ENCODE results near the gene PIANP.

The PIANP gene

DNA sequence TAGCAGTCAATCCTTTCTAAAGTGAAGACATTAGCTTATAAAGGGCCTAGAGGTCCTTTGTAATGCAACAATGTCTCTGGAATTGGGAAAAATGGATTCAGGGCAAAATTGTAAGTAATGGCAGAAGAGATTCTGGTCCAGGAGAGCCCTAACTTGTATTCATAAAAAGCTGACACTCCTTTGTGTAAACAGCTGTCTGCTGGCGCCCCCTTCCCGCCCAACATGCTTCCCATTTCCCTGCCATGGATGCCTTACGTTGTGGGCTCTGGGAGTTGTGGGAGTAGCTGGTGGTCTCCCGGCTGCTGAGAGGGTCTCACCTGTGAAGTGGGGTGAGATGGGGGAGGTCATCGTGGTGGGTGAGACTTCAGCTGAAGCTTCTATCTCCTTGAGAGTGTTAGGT is 55.7 kb downstream of the PIANP start:
- Histone ChIP-seq H3K27me3 (ENCODE audit: low read depth, low read length) (no peaks in the 10 kb centered on the region), H4K20me1 (ENCODE audit: insufficient read depth, low read length) (no peaks in the 10 kb centered on the region), H3K9me3 (ENCODE audit: insufficient read depth, low read length) (no peaks in the 10 kb centered on the region), H3K4me1 (ENCODE audit: low read length) (peaks cover 33% of the 10 kb centered on the region), H3K79me2 (ENCODE audit: low read length) (no peaks in the 10 kb centered on the region), H3K36me3 (replicated peaks; ENCODE audit: low read depth, low read length) (no peaks in the 10 kb centered on the region), H2AFZ (ENCODE audit: low read depth, low read length) (no peak overlapping the region), H3K4me3 (ENCODE audit: low read length) (peak overlapping the region; percentile 70), H3K27ac (ENCODE audit: low read length) (peak overlapping the region; percentile 96), H3K4me2 (ENCODE audit: low read length) (peak overlapping the region; percentile 86), H3K9ac (ENCODE audit: low read length) (peak overlapping the region; percentile 76; the same call in 1 of the 2 replicates)
- TF ChIP-seq, protein P1, sequence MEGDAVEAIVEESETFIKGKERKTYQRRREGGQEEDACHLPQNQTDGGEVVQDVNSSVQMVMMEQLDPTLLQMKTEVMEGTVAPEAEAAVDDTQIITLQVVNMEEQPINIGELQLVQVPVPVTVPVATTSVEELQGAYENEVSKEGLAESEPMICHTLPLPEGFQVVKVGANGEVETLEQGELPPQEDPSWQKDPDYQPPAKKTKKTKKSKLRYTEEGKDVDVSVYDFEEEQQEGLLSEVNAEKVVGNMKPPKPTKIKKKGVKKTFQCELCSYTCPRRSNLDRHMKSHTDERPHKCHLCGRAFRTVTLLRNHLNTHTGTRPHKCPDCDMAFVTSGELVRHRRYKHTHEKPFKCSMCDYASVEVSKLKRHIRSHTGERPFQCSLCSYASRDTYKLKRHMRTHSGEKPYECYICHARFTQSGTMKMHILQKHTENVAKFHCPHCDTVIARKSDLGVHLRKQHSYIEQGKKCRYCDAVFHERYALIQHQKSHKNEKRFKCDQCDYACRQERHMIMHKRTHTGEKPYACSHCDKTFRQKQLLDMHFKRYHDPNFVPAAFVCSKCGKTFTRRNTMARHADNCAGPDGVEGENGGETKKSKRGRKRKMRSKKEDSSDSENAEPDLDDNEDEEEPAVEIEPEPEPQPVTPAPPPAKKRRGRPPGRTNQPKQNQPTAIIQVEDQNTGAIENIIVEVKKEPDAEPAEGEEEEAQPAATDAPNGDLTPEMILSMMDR (IDR thresholded peaks at IDR 0.05; ENCODE audit: low read depth, low read length) = peak; percentile 49
- TF ChIP-seq EZH2phosphoT487 (IDR thresholded peaks at IDR 0.05; ENCODE audit: low read depth) = no peak

DNA sequence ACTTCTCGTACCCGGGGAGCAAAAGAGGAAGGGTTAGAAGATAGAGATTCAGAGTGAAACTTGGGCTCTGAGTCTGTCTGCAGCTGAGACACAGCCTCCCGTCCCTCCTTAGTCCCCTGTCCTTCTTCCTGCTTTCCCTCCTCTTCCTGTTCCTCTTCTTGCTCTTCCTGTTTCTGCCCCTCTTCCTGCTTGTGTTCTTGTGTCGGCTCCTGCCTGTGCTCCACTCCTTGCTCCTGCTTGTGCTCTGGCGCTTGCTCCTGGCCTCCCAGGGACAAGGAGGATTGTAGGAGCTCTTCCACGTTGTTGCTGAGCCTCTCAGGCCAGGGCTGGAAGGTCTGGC is 56.4 kb downstream of the PIANP start:
- H3K4me3 ChIP-seq (ENCODE audit: low read length) = peak overlapping the region; percentile 70
- no peaks in the 10 kb centered on the region for H3K9me3 ChIP-seq (ENCODE audit: insufficient read depth, low read length)
- no peaks in the 10 kb centered on the region for H3K27me3 ChIP-seq (ENCODE audit: low read depth, low read length)
- H3K79me2 ChIP-seq (ENCODE audit: low read length) = no peaks in the 10 kb centered on the region
- H3K4me2 ChIP-seq (ENCODE audit: low read length) = peak overlapping the region; percentile 86
- H2AFZ ChIP-seq (ENCODE audit: low read depth, low read length) = no peak overlapping the region
- H4K20me1 ChIP-seq (ENCODE audit: insufficient read depth, low read length) = no peaks in the 10 kb centered on the region
- H3K36me3 ChIP-seq (replicated peaks; ENCODE audit: low read depth, low read length) = no peaks in the 10 kb centered on the region
- TF ChIP-seq, protein P1 (IDR thresholded peaks at IDR 0.05; ENCODE audit: low read depth, low read length) = no peak
- no peak for TF ChIP-seq EZH2phosphoT487 (IDR thresholded peaks at IDR 0.05; ENCODE audit: low read depth)
- peak overlapping the region; percentile 96 for H3K27ac ChIP-seq (ENCODE audit: low read length)
- H3K4me1 ChIP-seq (ENCODE audit: low read length) = peaks cover 39% of the 10 kb centered on the region
- H3K9ac ChIP-seq (ENCODE audit: low read length) = peak overlapping the region; percentile 76
